Measurements from ENCODE around the gene CPEB1.

DNA sequence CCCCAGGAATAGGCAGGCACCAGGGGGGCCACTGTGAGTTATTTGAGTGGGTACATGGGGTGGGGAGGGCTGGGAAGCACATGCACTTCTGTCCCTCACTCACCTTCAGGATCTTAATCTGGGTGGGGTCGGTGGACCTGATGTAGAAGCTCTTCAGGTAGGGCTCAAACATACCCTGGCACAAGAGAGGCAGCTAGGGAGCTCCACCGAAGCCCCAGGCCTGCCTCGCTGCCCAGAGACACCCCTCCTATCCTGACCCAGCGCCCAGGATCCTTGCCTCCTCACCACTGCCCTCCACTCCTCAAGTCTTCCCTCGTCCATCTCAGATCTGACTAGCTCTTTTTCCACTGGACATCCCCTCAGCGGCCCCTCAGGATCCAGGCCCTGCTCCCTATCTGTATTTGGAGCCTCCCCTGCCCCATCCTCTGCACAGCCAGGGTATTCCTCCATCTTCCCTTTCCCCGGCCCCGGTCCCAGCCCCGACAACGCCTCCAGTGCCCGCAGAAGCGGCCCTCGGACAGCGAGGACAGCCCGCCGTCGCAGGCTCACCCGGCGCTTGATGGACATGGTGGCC is 32.5 kb upstream of the CPEB1 start:
- TF ChIP-seq, protein P1, sequence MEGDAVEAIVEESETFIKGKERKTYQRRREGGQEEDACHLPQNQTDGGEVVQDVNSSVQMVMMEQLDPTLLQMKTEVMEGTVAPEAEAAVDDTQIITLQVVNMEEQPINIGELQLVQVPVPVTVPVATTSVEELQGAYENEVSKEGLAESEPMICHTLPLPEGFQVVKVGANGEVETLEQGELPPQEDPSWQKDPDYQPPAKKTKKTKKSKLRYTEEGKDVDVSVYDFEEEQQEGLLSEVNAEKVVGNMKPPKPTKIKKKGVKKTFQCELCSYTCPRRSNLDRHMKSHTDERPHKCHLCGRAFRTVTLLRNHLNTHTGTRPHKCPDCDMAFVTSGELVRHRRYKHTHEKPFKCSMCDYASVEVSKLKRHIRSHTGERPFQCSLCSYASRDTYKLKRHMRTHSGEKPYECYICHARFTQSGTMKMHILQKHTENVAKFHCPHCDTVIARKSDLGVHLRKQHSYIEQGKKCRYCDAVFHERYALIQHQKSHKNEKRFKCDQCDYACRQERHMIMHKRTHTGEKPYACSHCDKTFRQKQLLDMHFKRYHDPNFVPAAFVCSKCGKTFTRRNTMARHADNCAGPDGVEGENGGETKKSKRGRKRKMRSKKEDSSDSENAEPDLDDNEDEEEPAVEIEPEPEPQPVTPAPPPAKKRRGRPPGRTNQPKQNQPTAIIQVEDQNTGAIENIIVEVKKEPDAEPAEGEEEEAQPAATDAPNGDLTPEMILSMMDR (IDR thresholded peaks at IDR 0.05) = no peak
- TF ChIP-seq POLR2A (IDR thresholded peaks at IDR 0.05) = no peak

Data from thyroid gland (tissue), 4 donors.